Kidney epithelial cell (primary cell): ENCODE data around the gene SRRD. TPM values are rescaled to one million over a fixed set of nuclear protein-coding genes. Genes with fewer than 3 reads are reported as not detected.

Experiments used
- DNase-seq: peaks from one replicate; pipeline ENCODE4 v3.0.0-alpha.2; 2010; ENCODE audit warnings: low read depth
- H3K27me3 ChIP-seq: 2 replicates; pipeline ENCODE4 v1.6.0; 2011; ENCODE audit warnings: low read length; ENCODE audit not compliant: control insufficient read depth, insufficient read depth
- H3K36me3 ChIP-seq: 2 replicates; pipeline ENCODE4 v1.5.1; 2011; ENCODE audit warnings: low read length; ENCODE audit not compliant: control insufficient read depth, insufficient read depth
- H3K4me3 ChIP-seq: 2 replicates; pipeline ENCODE4 v1.5.1; 2011; ENCODE audit warnings: low read depth, mild to moderate bottlenecking, control low read depth, low read length
- CTCF ChIP-seq: IDR thresholded peaks from 2 replicates; pipeline ENCODE4 v1.5.1; 2011; ENCODE audit warnings: mild to moderate bottlenecking, moderate library complexity, low read length, control low read depth, inconsistent platforms; ENCODE audit not compliant: insufficient read depth, poor library complexity, severe bottlenecking
- total RNA-seq: library from RNA; depleted of rRNA; stranded (reverse); fragments of >200 nt; gene quantifications from 2 replicates; pipeline ENCODE4 v1.2.3, GENCODE V29; 2015

Gene SRRD
- total RNA-seq, 1 donor from 2014 or later, result 45.0 TPM

DNA sequence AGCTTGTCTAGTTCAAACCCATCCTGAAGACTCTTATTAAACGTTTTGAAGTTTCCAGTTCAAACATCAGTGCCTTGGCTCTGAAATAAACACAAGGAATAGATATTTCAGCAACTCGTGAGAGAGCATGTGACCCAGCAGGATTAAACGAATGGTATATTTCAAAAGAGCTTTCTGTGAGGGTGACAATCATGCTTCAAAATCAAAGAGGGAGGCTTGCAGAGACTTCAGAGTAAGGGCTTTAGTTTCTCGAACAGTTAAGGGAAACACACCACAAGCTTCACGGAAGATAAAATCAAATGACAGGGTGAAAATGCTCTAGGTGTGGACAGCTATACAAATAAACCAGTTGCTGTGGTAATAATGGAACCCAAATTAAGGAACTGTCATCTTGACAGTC lies 1.5 kb upstream of the SRRD start:
- no peak for DNase-seq
- Histone ChIP-seq H3K27me3 (no peaks in the 10 kb centered on the region), H3K36me3 (no peaks in the 10 kb centered on the region), H3K4me3 (no peak overlapping the region)
- no peak for TF ChIP-seq CTCF

DNA sequence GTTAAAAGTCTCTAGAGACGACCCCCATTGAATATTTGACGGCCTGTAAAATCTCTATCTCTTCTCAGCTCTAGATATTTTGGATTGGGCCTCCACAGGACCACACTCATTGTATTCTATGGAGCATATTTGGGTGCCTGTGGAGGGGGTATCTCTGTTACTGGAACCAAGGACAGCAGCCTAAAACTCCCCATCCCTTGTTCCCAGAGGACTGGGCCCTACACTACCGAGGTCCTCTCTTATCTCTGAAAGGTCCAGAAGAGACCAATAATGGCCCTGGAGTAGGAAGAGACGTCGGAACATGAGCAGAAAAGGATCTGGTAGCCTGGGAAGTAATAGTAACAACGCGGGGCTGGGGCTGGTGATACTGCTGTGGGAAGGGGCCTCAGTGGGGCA lies 636 bp upstream of the SRRD start:
- peaks cover 1% of the 10 kb centered on the region for H3K36me3 ChIP-seq
- DNase-seq, result no peak

GRCh38 chr22:26484360-26484706 lies 656 bp downstream of the SRRD start:
- Histone ChIP-seq H3K4me3 (peak overlapping the region; percentile 87), H3K36me3 (peaks cover 1% of the 10 kb centered on the region), H3K27me3 (no peaks in the 10 kb centered on the region)
- no peak for DNase-seq
- TF ChIP-seq CTCF, result no peak

More for the DNA sequence above, 636 bp upstream of the SRRD start:
- H3K4me3 ChIP-seq, result peak overlapping the region; percentile 87
- TF ChIP-seq CTCF, result no peak
- H3K27me3 ChIP-seq, result no peaks in the 10 kb centered on the region

DNA sequence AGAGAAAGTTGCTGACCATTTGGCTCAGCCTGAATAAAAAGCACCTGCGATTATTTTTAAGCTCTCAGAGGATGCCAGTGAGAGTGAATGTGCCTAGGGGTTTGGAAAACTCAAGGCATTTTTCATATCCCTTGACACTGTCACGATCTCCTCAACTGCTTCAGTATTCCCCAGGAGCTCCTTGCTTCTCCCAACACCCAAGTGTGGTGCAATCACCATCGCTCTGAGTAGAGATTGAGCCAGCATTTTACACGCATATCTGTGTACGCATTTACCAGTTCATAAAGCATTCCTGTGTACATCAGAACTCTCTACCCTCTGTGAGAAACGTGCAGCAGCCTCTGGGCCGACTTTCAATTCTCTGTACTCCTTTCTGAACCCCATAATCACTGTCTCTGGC lies 1.3 kb downstream of the SRRD start:
- no peak for DNase-seq
- no peaks in the 10 kb centered on the region for H3K27me3 ChIP-seq
- H3K36me3 ChIP-seq, result peaks cover 1% of the 10 kb centered on the region
- H3K4me3 ChIP-seq, result no peak overlapping the region
- no peak for TF ChIP-seq CTCF

DNA sequence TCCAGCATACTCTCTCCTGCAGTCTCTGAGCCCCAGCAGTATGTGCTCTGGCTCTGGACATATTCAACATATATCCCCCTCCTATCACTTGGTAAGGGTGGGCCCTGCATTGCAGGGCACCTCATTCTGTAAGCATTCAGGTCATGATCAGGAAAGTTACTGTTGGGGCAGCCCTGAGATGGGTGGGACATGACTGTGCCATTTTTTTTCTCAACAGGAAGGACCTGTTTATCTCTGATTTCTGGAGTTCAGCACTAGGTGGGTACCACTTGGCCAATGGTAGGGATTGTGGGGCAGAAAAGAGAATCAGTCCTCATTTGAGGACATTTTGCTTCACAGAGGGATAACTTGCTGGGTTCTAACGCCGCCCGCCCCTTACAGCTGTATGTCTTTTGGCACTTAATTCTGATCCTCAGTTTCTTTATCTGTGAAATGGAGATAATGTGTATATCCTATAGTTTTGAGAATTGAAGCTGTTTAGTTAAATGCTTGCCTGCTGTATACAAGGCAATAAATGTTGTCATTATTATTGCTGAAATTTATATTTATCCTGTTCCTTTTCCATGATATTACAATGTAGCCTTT lies 2.2 kb downstream of the SRRD start:
- no peak overlapping the region for H3K4me3 ChIP-seq
- no peaks in the 10 kb centered on the region for H3K27me3 ChIP-seq
- no peak for TF ChIP-seq CTCF
- H3K36me3 ChIP-seq, result peaks cover 1% of the 10 kb centered on the region
- no peak for DNase-seq

DNA sequence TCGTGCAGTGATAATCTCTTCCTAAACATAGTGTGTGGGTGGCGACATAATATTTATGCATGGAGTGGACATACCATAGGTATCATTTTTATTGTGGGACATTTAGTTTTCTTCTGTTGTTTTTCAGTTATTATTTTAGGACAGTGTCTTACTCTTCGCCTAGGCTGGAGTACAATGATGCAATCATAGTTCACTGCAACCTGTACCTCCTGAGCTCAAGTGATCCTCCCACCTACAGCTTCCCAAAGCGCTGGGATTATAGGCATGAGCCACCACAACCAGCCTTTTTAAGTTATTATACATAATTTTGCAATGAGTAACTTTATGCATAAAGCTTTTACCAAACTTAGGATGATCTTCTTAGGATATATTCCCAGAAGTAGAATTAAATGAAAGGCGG lies 2.7 kb downstream of the SRRD start:
- Histone ChIP-seq H3K36me3 (peaks cover 1% of the 10 kb centered on the region), H3K4me3 (no peak overlapping the region)
- no peak for DNase-seq

More for the DNA sequence above, 2.7 kb downstream of the SRRD start:
- H3K27me3 ChIP-seq, result no peaks in the 10 kb centered on the region
- no peak for TF ChIP-seq CTCF
